ENCODE data around the gene APAF1.

Gene APAF1

GRCh38 chr12:98610596-98610995 is 34.5 kb upstream of the APAF1 start:
- no peak for ATAC-seq (ENCODE audit: low read depth)
- Histone ChIP-seq H3K9me3 (ENCODE audit: severe bottlenecking) (no peaks in the 10 kb centered on the region), H3K27ac (ENCODE audit: poor library complexity, severe bottlenecking) (no peak overlapping the region), H3K27me3 (ENCODE audit: insufficient read depth, poor library complexity, severe bottlenecking) (no peaks in the 10 kb centered on the region), H3K4me1 (ENCODE audit: insufficient read depth, poor library complexity, severe bottlenecking) (no peaks in the 10 kb centered on the region), H3K4me3 (ENCODE audit: severe bottlenecking) (no peak overlapping the region), H3K36me3 (ENCODE audit: low read depth) (no peaks in the 10 kb centered on the region)
- no peak for DNase-seq (ENCODE audit: low spot score)
- TF ChIP-seq CTCF (IDR thresholded peaks at IDR 0.05; ENCODE audit: poor library complexity, severe bottlenecking): no peak

GRCh38 chr12:98612696-98613334 is 32.3 kb upstream of the APAF1 start:
- no peak for TF ChIP-seq CTCF (IDR thresholded peaks at IDR 0.05; ENCODE audit: poor library complexity, severe bottlenecking)
- no peaks in the 10 kb centered on the region for H3K27me3 ChIP-seq (ENCODE audit: insufficient read depth, poor library complexity, severe bottlenecking)
- no peaks in the 10 kb centered on the region for H3K36me3 ChIP-seq (ENCODE audit: low read depth)
- ATAC-seq (ENCODE audit: low read depth) (no peak), DNase-seq (ENCODE audit: low spot score) (no peak)
- H3K9me3 ChIP-seq (ENCODE audit: severe bottlenecking): no peaks in the 10 kb centered on the region
- H3K27ac ChIP-seq (ENCODE audit: poor library complexity, severe bottlenecking): no peak overlapping the region
- H3K4me3 ChIP-seq (ENCODE audit: severe bottlenecking): no peak overlapping the region
- no peaks in the 10 kb centered on the region for H3K4me1 ChIP-seq (ENCODE audit: insufficient read depth, poor library complexity, severe bottlenecking)

- Histone ChIP-seq H3K4me1 (ENCODE audit: insufficient read depth, poor library complexity, severe bottlenecking) (no peaks in the 10 kb centered on the region), H3K9me3 (ENCODE audit: severe bottlenecking) (no peaks in the 10 kb centered on the region), H3K27me3 (ENCODE audit: insufficient read depth, poor library complexity, severe bottlenecking) (no peaks in the 10 kb centered on the region), H3K27ac (ENCODE audit: poor library complexity, severe bottlenecking) (no peak overlapping the region), H3K4me3 (ENCODE audit: severe bottlenecking) (no peak overlapping the region), H3K36me3 (ENCODE audit: low read depth) (peaks cover 2% of the 10 kb centered on the region; the same call in 1 of the 2 replicates)
- TF ChIP-seq CTCF (IDR thresholded peaks at IDR 0.05; ENCODE audit: poor library complexity, severe bottlenecking): no peak
- ATAC-seq (ENCODE audit: low read depth): no peak
- DNase-seq (ENCODE audit: low spot score): no peak
These were observed 26.1 kb upstream of the APAF1 start for GRCh38 chr12:98618952-98619351.

- Histone ChIP-seq H3K4me3 (ENCODE audit: severe bottlenecking) (no peak overlapping the region), H3K9me3 (ENCODE audit: severe bottlenecking) (no peaks in the 10 kb centered on the region), H3K4me1 (ENCODE audit: insufficient read depth, poor library complexity, severe bottlenecking) (peaks cover 25% of the 10 kb centered on the region), H3K36me3 (ENCODE audit: low read depth) (peaks cover 40% of the 10 kb centered on the region), H3K27me3 (ENCODE audit: insufficient read depth, poor library complexity, severe bottlenecking) (no peaks in the 10 kb centered on the region), H3K27ac (ENCODE audit: poor library complexity, severe bottlenecking) (peak overlapping the region; percentile 82)
- TF ChIP-seq CTCF (IDR thresholded peaks at IDR 0.05; ENCODE audit: poor library complexity, severe bottlenecking): no peak
- ATAC-seq (ENCODE audit: low read depth) (peak; percentile 98), DNase-seq (ENCODE audit: low spot score) (no peak)
These were observed 9.3 kb upstream of the APAF1 start for GRCh38 chr12:98635657-98636323.

- H3K36me3 ChIP-seq (ENCODE audit: low read depth): peaks cover 41% of the 10 kb centered on the region
- H3K9me3 ChIP-seq (ENCODE audit: severe bottlenecking): no peaks in the 10 kb centered on the region
- H3K27ac ChIP-seq (ENCODE audit: poor library complexity, severe bottlenecking): peak overlapping the region; percentile 82
- no peak for TF ChIP-seq CTCF (IDR thresholded peaks at IDR 0.05; ENCODE audit: poor library complexity, severe bottlenecking)
- ATAC-seq (ENCODE audit: low read depth): no peak
- H3K4me1 ChIP-seq (ENCODE audit: insufficient read depth, poor library complexity, severe bottlenecking): peaks cover 25% of the 10 kb centered on the region
- no peak for DNase-seq (ENCODE audit: low spot score)
- H3K27me3 ChIP-seq (ENCODE audit: insufficient read depth, poor library complexity, severe bottlenecking): no peaks in the 10 kb centered on the region
- no peak overlapping the region for H3K4me3 ChIP-seq (ENCODE audit: severe bottlenecking)
These were observed 8.0 kb upstream of the APAF1 start for GRCh38 chr12:98637068-98637467.
